Limb (tissue), 2 donors: ENCODE measurements around the gene DAB1.
"Not testable (repeated sequence)": the region's sequence is repeated elsewhere in the genome, so short reads cannot be mapped to it uniquely, and the experiment has no call there.

Experiments
- DNase-seq, 2 donors: peaks; one replicate each; pipeline ENCODE4 v3.0.0-alpha.2; 2016; ENCODE audit errors: extremely low spot score in 2 of 2

The DAB1 gene

DNA sequence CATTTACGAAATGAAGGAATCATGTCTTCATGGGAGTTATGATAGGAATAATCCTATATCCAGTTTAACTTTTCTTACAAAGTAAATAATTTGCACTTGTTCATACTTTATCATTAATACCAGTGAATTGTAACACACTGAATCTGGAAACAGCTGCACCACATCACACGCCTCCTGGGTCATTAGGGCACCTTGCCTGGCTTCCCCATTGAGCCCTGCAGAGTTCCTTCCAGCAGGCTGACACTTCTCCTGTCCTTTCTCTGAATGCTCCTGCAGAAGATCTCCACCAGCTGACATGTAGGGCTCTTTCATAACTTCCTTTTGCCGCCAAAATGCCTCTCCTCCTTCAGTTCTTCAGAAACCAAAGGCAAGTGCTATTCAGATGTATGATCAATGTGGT is 201.1 kb downstream of the DAB1 start:
- DNase-seq: no peak

DNA sequence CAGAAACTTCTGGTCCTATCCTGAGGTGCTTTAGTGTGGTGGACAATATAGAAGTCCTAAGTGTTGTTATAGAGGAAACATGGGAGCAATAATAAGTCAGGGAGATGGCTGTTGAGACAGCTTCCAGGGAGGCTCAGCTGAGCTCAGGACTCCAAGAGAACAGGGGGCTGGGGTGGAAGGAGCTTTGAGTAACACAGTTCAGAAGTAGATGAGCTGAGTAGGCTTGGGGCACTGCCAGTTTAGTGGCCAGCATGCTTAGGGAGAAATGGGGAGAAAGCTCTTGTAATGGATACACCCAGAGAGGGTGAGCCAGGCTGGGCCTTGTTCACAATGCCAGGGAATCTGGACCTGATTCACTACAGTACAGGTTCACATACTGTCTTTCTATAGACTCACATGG is 201.6 kb downstream of the DAB1 start:
- no peak for DNase-seq

DNA sequence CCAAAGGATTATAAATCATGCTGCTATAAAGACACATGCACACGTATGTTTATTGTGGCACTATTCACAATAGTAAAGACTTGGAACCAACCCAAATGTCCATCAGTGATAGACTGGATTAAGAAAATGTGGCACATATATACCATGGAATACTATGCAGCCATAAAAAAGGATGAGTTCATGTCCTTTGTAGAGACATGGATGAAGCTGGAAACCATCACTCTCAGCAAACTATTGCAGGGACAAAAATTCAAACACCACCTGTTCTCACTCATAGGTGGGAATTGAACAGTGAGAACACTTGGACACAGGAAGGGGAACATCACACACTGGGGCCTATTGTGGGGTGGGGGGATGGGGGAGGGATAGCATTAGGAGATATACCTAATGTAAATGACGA is 203.0 kb downstream of the DAB1 start:
- DNase-seq: not testable (repeated sequence)

GRCh38 chr1:57218487-57219079 is 205.3 kb downstream of the DAB1 start:
- no peak for DNase-seq

DNA sequence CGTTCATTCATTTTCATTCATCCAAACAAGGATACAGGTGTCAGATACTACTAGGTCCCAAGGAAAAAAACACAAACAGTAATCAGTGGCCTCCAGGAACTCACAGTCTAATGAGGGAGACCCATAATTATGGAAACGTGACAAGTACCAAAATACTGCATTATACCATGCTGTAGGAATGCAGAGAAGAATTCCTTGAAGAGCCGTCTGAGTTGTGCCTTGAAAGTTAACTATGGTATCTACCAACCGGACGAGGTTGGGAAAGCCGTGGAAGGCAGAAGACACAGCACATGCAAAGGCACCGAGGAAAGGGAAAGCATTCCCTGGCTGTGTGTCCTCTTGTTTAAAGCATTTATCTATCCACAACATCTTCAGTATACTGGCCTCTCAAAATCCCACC is 206.0 kb downstream of the DAB1 start:
- DNase-seq: no peak

DNA sequence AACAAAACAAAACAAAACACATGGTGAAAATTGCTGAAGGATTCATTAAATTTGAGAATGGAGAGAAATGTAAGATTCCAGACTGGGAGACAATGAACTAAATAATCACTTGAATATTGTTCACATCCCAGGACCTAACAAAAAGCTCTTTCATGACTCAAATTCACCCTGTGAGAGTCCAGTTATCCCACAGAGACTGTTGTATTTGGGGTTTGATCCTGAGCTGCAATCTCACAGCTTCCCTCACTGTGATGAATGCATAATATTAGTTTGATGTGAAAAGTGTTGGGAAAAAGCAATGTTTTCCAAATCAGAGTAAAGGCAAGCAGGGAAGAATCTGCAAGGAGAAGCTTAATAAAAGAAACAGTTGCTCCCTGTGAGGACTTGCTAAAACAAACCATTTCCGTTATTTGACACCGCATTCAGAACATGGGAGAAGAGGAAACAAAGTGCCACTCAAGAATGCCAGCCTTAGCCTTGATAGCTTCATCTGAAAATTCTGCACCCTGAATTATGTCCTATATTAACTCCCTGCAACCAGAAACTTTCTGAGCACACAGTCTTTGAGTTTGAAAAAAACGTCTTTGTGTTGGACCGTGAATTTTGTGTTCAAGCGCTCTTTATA is 208.8 kb downstream of the DAB1 start:
- DNase-seq: no peak

- no peak for DNase-seq
Observed at GRCh38 chr1:57210881-57211280, 213.0 kb downstream of the DAB1 start.

DNA sequence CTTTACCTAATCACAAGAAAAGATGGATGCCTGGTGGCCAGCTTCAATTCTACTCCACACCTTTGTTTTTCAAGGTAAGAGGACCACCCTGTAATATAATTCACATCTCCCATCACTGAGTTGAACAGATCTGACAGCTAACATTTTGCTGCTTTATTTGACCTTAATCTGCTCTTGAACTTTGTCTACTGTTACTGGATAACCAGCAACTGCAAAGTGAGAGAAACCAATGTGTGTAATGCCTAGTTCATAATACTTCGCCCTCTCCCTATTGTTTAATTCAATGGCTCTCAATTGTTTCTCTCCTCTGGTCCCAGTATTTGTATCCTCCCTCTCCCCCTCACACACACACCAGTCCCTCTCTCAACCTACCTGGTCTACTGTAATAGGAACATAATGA is 214.4 kb downstream of the DAB1 start:
- no peak for DNase-seq

DNA sequence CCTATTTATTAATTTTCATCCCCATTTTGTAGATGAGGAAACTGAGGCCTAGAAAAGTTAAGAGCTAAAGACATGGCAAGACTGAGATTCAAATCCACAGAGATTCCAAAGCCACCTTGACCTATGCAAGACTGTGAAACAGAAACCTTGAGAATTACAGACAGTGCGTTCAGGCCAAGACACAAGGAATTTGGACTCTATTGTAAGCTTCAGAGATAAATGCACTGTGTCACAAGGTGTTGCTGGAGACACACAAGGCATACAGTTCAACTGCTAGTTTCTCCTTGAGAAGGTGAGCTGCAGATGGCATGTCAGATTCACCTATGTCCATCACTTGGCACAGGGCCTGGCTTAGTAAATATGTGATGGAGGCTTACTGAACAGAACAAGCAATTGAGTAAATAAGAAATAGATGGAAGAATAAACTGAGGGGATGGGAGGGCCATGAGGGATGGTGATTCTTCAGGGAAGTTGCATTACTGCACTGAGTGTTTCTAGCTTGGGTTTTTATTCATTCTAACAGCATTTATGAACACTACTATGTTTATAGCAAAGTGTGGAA is 215.0 kb downstream of the DAB1 start:
- no peak for DNase-seq

- no peak for DNase-seq
Observed at GRCh38 chr1:57206038-57206437, 217.8 kb downstream of the DAB1 start.

DNA sequence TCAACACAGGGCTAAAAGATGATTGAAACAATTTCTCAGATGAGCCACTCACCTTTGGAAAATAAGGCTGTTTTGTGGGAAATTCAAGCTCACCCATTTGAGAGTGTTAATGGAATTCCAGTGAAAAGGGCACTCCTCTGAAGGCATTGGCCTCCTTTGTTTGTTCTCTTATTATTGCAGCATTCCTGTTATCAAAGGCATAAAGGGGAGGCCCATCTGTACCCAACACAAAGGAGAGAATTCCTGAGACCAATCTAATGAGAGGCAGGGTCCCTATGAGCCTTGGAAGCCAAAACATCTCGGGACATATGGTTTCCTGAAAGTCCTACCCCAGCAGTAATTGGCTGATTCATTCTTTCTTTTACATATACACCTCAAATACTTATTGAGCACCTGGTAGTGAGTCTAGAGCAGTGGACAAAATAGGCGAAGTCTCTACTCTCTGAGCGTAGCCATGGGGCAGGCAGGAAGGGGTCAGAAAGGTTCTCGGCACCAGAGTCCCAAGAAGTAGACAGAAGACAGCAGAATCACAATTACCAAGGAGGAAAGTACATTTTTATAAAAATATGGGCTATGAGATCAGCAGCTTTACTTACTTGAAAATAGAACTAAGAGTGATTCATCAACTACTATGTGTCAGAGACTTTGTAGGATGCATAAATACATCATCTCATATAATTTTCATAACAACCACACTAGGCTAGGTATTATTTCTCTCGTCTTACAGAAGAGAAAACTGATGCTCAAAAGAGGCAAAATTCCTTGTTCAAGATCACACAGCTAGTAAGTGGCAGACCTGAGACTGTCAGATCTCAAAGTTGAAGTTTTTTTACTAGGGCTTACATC is 218.7 kb downstream of the DAB1 start:
- DNase-seq: no peak

GRCh38 chr1:57204091-57204490 is 219.8 kb downstream of the DAB1 start:
- DNase-seq: no peak

- no peak for DNase-seq
Observed at GRCh38 chr1:57202241-57202640, 221.6 kb downstream of the DAB1 start.

DNA sequence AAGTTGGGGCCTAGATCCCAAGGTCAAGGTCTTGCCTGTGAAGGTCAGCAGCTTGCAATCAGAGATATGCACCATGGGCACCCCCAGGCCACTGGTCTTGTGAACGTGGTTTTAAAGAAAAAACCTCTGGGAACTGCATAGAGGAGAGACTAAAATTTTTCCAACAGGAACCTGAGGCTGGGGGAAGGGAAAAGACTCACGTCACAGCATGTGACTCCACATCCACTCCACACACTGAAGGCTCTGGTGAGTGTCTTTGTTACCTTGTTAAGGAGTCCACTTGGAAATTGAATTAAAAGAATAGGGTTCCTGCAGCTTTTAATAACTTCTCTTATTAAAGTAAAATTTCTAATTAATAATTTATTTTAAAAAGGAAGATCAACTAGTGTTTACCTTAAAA is 224.9 kb downstream of the DAB1 start:
- DNase-seq: no peak

- no peak for DNase-seq
Observed at GRCh38 chr1:57195436-57195941, 228.4 kb downstream of the DAB1 start.

DNA sequence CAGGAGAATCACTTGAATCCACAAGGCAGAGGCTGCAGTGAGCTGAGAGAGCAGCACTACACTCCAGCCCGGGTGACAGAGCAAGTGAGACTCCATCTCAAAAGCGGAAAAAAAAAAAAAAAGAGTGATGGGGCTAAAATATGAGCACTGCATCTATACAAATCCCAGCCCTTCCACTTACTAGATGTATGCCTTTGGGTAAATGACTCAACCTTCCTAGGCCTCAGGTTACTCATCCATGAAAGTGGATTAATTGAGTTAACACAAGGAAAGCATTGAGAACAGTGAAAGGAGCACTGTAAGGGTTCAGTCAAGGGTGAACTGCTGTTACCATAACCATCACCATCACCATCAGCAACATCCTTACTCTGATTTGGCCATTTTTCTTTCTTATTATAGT is 231.6 kb downstream of the DAB1 start:
- DNase-seq: no peak

DNA sequence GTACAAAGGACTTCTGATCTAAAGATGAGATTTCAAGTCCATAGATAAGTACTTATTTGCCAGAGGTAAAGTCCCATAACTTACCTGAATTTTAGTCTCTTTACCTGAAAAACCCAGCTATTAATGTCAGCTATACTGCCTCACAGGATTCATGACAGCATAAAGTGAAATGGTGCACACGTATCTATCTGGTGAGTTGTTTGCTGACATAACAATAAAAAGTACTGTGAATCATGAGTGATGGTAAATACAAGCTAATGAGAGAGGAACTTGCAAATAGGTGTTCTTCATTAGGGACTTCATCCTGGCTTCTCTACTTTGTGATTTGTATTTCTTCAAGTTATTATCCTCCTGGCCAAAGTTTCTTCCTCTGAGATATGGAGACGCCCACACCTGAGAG is 233.0 kb downstream of the DAB1 start:
- no peak for DNase-seq

- DNase-seq: no peak
Observed at GRCh38 chr1:57188168-57188567, 235.7 kb downstream of the DAB1 start.

DNA sequence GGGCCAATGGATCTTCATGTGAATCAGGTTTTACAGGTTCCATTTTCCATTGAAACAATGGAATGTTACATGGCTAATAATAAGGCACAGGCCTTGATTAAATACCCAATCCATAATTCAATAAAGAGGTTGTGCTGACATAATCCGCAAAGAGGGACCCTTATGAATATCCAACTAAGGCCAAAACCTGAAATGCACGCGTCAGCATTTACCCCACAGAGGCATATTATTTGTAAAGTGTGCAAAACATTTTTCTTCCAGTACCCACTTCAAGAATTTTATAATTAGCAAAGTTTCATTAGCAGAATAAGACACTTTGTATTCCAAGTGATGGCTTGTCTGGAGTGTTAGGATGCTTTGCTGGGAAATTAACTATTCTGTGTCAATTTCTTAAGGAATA is 237.4 kb downstream of the DAB1 start:
- no peak for DNase-seq

- DNase-seq: no peak
Observed at GRCh38 chr1:57179001-57179400, 244.9 kb downstream of the DAB1 start.

GRCh38 chr1:57175506-57175905 is 248.4 kb downstream of the DAB1 start:
- no peak for DNase-seq

DNA sequence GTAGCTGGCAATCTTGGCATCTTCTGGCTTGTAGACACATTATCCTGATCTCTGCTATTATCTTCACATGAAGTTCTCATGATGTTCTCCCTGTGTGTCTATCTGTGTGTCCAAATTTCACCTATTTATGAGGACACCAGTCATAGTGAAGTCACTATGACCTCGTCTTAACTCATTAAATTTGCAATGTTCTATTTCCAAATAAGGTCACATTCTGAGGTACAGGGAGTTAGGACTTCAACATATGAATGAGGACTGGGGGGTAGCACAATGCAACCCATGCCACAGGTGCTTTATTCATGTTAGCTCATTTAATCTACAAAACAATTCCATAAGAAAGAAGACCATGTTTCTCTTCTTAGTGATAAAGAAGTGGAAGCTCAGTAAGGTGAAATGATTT is 251.8 kb downstream of the DAB1 start:
- DNase-seq: no peak
